Measurements from ENCODE around the gene NR1D2.

DNA sequence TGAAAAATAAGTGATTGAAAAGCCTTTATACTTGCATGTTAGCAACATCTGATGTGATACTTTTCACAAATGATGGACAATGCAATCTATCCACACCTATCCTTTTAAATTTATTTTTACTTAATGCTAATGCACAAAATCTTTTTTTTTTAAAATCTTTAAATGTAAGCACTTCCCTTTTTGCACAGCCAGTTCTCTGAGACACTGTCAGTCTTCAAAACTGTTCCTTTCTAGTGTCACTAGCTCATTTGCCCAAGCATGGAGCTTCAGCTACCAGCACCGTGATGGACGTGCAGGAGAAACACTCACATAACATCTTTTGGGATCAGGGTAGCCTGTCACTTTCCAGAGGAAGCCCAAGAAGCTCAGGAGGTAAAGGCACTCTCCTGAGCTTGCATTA lies 50.1 kb downstream of the NR1D2 start:
- TF ChIP-seq CTCF (IDR thresholded peaks at IDR 0.05) (no peak), POLR2A (IDR thresholded peaks at IDR 0.05) (no peak)
